Ishikawa (cell line): ENCODE results near the gene KCNJ6.

Source experiments
- EP300 ChIP-seq: IDR thresholded peaks from 2 replicates; pipeline ENCODE4 v1.6.1; 2012; ENCODE audit warnings: borderline replicate concordance
- RAD21 ChIP-seq: IDR thresholded peaks from 2 replicates; pipeline ENCODE4 v1.6.1; 2012; ENCODE audit warnings: low read depth
- REST ChIP-seq: IDR thresholded peaks from 2 replicates; pipeline ENCODE4 v1.6.1; 2012; ENCODE audit warnings: low read depth, mild to moderate bottlenecking
- TAF1 ChIP-seq: IDR thresholded peaks from 2 replicates; pipeline ENCODE4 v1.6.1; 2012; ENCODE audit warnings: low read depth, mild to moderate bottlenecking
- TEAD4 ChIP-seq: IDR thresholded peaks from 2 replicates; pipeline ENCODE4 v1.6.1; 2012
- YY1 ChIP-seq: IDR thresholded peaks from 2 replicates; pipeline ENCODE4 v1.6.1; 2012; ENCODE audit warnings: low read depth
- ZBTB7A ChIP-seq: IDR thresholded peaks from 2 replicates; pipeline ENCODE4 v1.6.1; 2012; ENCODE audit warnings: low read depth
- TF ChIP-seq, protein P1 (sequence below): IDR thresholded peaks from 2 replicates; pipeline ENCODE4 v1.6.1; 2012

GRCh38 chr21:37940691-37941090, 24.4 kb upstream of the KCNJ6 start:
- TF ChIP-seq RAD21 (no peak), EP300 (no peak), YY1 (no peak), TAF1 (no peak), ZBTB7A (no peak), REST (no peak), TEAD4 (no peak)
- TF ChIP-seq, protein P1, sequence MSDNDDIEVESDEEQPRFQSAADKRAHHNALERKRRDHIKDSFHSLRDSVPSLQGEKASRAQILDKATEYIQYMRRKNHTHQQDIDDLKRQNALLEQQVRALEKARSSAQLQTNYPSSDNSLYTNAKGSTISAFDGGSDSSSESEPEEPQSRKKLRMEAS: no peak
